HepG2 (cell line): ENCODE data around the gene MORN1. TPM values are rescaled to one million over a fixed set of nuclear protein-coding genes. Genes with fewer than 3 reads are reported as not detected.

Source experiments
- ARNT ChIP-seq: fragments of 450-650 bp; IDR thresholded peaks from 2 replicates; pipeline ENCODE4 v1.6.1; 2017
- EHMT2 ChIP-seq: fragments of 200-600 bp; sonication (generic); IDR thresholded peaks from 2 replicates; pipeline ENCODE4 v1.7.0; 2017; ENCODE audit warnings: antibody characterized with exemption, low read depth, low read length, borderline replicate concordance
- HOXA9 ChIP-seq: sonication (generic); formaldehyde crosslinking; IDR thresholded peaks from 2 replicates; pipeline ENCODE4 v1.8.1; 2022; ENCODE audit warnings: missing genetic modification reagents, mild to moderate bottlenecking, moderate library complexity, borderline replicate concordance
- ISX ChIP-seq: sonication (generic); formaldehyde crosslinking; conservative IDR thresholded peaks from 2 replicates; pipeline ENCODE4 v1.5.0; 2020; ENCODE audit warnings: missing genetic modification reagents
- MTA1 ChIP-seq: sonication (generic); formaldehyde crosslinking; IDR thresholded peaks from 2 replicates; pipeline ENCODE4 v1.4.0; 2020; ENCODE audit warnings: missing genetic modification reagents, mild to moderate bottlenecking, borderline replicate concordance
- TARDBP ChIP-seq: sonication (generic); formaldehyde crosslinking; IDR thresholded peaks from 2 replicates; pipeline ENCODE4 v1.8.0; 2022; ENCODE audit warnings: mild to moderate bottlenecking, missing genetic modification reagents
- TEAD3 ChIP-seq: optimal IDR thresholded peaks from 2 replicates; pipeline ENCODE3; 2016; ENCODE audit warnings: borderline replicate concordance
- ZBTB4 ChIP-seq: sonication (generic); formaldehyde crosslinking; IDR thresholded peaks from 2 replicates; pipeline ENCODE4 v1.4.0; 2020; ENCODE audit warnings: missing genetic modification reagents, mild to moderate bottlenecking, borderline replicate concordance
- ZNF318 ChIP-seq: sonication (generic); formaldehyde crosslinking; IDR thresholded peaks from 2 replicates; pipeline ENCODE4 v1.4.0; 2020; ENCODE audit warnings: mild to moderate bottlenecking, missing genetic modification reagents
- ZNF331 ChIP-seq: sonication (generic); formaldehyde crosslinking; IDR thresholded peaks from 2 replicates; pipeline ENCODE4 v1.4.0; 2020; ENCODE audit warnings: missing genetic modification reagents
- ZNF501 ChIP-seq: sonication (generic); formaldehyde crosslinking; IDR thresholded peaks from 2 replicates; pipeline ENCODE4 v1.5.1; 2020; ENCODE audit warnings: mild to moderate bottlenecking, moderate library complexity, missing genetic modification reagents
- ZNF740 ChIP-seq: sonication (generic); formaldehyde crosslinking; IDR thresholded peaks from 2 replicates; pipeline ENCODE4 v1.4.0; 2020; ENCODE audit warnings: missing genetic modification reagents
- ZNF749 ChIP-seq: sonication (generic); formaldehyde crosslinking; IDR thresholded peaks from 2 replicates; pipeline ENCODE4 v1.8.0; 2022; ENCODE audit warnings: mild to moderate bottlenecking, missing genetic modification reagents, moderate library complexity, borderline replicate concordance
- ZNF770 ChIP-seq: sonication (generic); formaldehyde crosslinking; IDR thresholded peaks from 2 replicates; pipeline ENCODE4 v1.5.0; 2020; ENCODE audit warnings: mild to moderate bottlenecking, missing genetic modification reagents
- ZNF878 ChIP-seq: sonication (generic); formaldehyde crosslinking; IDR thresholded peaks from 2 replicates; pipeline ENCODE4 v1.8.1; 2023; ENCODE audit warnings: mild to moderate bottlenecking, missing genetic modification reagents, moderate library complexity
- polyA plus RNA-seq, 8 experiments: library from polyadenylated mRNA; depleted of rRNA in 3 of 8; stranded (reverse) in 7 of 8; unstranded in 1 of 8; fragments of >200 nt; fragmentation: Illumina TruSeq in 4 of 8; extraction: Trizol in 4 of 8; gene quantifications; 2 replicates each; pipeline versions ENCODE4 v1.2.1 to v1.2.3, GENCODE V29; 2011 to 2016; ENCODE audit warnings: low read depth in 4 of 8, missing spikeins in 1 of 8, mixed read lengths in 1 of 8; ENCODE audit not compliant: insufficient read depth in 1 of 8
- total RNA-seq, 5 experiments: library from RNA; depleted of rRNA; stranded (reverse); fragments of >200 nt; fragmentation: Illumina TruSeq; extraction: Trizol; gene quantifications; 2 replicates each; pipeline ENCODE4 v1.2.3, GENCODE V29; 2016; ENCODE audit warnings: low read depth in 1 of 5

Gene MORN1
- total and polyA plus RNA-seq, 2 of the 13 experiments (the other 11 are each of a cell fraction or from before 2014, with no cell fraction given), result 3.1 to 6.5 TPM

- peak; percentile 19; the same call in 1 of the 2 replicates for TF ChIP-seq ZNF318 (CRISPR knock-in tag)
- TF ChIP-seq ZNF501 (CRISPR knock-in tag), result no peak
- TF ChIP-seq ZNF331 (CRISPR knock-in tag), result no peak
- no peak for TF ChIP-seq ZBTB4
- no peak for TF ChIP-seq ZNF770 (CRISPR knock-in tag)
- peak; percentile 91 for TF ChIP-seq ZNF749 (CRISPR knock-in tag)
- TF ChIP-seq MTA1, result peak; percentile 38; the same call in 1 of the 2 replicates
- no peak; the same call in 1 of the 2 replicates for TF ChIP-seq ZNF878
- TF ChIP-seq TEAD3, result peak; percentile 2
- no peak for TF ChIP-seq ARNT
- TF ChIP-seq HOXA9 (CRISPR knock-in tag), result 0 out of 2 replicates have a peak, but pooled peaks have one; percentile 53
- TF ChIP-seq TARDBP (CRISPR knock-in tag), result no peak; the same call in 1 of the 2 replicates
- TF ChIP-seq EHMT2, result no peak
- TF ChIP-seq ISX, result no peak; the same call in 1 of the 2 replicates
- no peak for TF ChIP-seq ZNF740
These were observed 21.6 kb upstream of the MORN1 start (continued) for GRCh38 chr1:2412773-2413494.
